WTC11 (cell line): ENCODE data around the gene CCDC89. TPM values are rescaled to one million over a fixed set of nuclear protein-coding genes. Genes with fewer than 3 reads are reported as not detected.

Source experiments
- ATAC-seq: fragments of 200-7000 bp; cut with Tn5 transposase; 2 replicates; pipeline ENCODE4 v1.10.0; 2021; ENCODE audit warnings: mild to moderate bottlenecking, moderate library complexity
- CTCF ChIA-PET: fragments of 300-600 bp; sonication (Branson Sonifier 250); formaldehyde crosslinking; loops from one replicate; lab custom pipeline; 2021; ENCODE audit warnings: antibody characterized with exemption; lab: Charles Lee
- POLR2A ChIA-PET: fragments of 350-600 bp; sonication (Branson Sonifier 250); formaldehyde crosslinking; loops from one replicate; lab custom pipeline; 2021; ENCODE audit warnings: antibody characterized with exemption; lab: Charles Lee
- DNase-seq: peaks from one replicate; pipeline ENCODE4 v3.0.0; 2021; ENCODE audit warnings: low spot score
- H3K27ac Mint-ChIP-seq: 2 replicates; pipeline ENCODE4 v1.8.0; 2021; ENCODE audit warnings: mixed read lengths
- H3K27me3 Mint-ChIP-seq: 2 replicates; pipeline ENCODE4 v1.8.0; 2021; ENCODE audit warnings: low read depth, mild to moderate bottlenecking, moderate library complexity, mixed read lengths
- H3K36me3 Mint-ChIP-seq: 2 replicates; pipeline ENCODE4 v1.8.0; 2021; ENCODE audit warnings: mixed read lengths
- H3K4me1 Mint-ChIP-seq: 2 replicates; pipeline ENCODE4 v1.8.0; 2022; ENCODE audit warnings: mixed read lengths
- H3K4me3 Mint-ChIP-seq: 2 replicates; pipeline ENCODE4 v1.8.0; 2021; ENCODE audit warnings: mild to moderate bottlenecking, moderate library complexity, mixed read lengths
- H3K9me3 Mint-ChIP-seq: 2 replicates; pipeline ENCODE4 v1.8.0; 2021; ENCODE audit warnings: mixed read lengths
- ARID4B ChIP-seq: sonication (generic); formaldehyde crosslinking; IDR thresholded peaks from 2 replicates; pipeline ENCODE4 v1.8.0; 2023; ENCODE audit warnings: missing genetic modification reagents, mild to moderate bottlenecking, borderline replicate concordance
- ATF2 ChIP-seq: sonication (generic); formaldehyde crosslinking; IDR thresholded peaks from 2 replicates; pipeline ENCODE4 v1.8.1; 2022; ENCODE audit warnings: low read depth, missing genetic modification reagents, borderline replicate concordance
- CBFB ChIP-seq: sonication (generic); formaldehyde crosslinking; IDR thresholded peaks from 2 replicates; pipeline ENCODE4 v1.8.1; 2022; ENCODE audit warnings: mild to moderate bottlenecking, low read depth, missing genetic modification reagents
- CDX4 ChIP-seq: fragments of 250-450 bp; sonication (Bioruptor Pico); IDR thresholded peaks from 2 replicates; pipeline ENCODE4 v1.9.0; 2021; ENCODE audit warnings: moderate library complexity, mild to moderate bottlenecking, inconsistent platforms, borderline replicate concordance
- E2F1 ChIP-seq: sonication (generic); formaldehyde crosslinking; IDR thresholded peaks from 2 replicates; pipeline ENCODE4 v1.8.0; 2022; ENCODE audit warnings: mild to moderate bottlenecking, missing genetic modification reagents
- ELF4 ChIP-seq: sonication (generic); formaldehyde crosslinking; IDR thresholded peaks from 2 replicates; pipeline ENCODE4 v1.8.1; 2022; ENCODE audit warnings: low read depth, mild to moderate bottlenecking, moderate library complexity, missing genetic modification reagents
- ESRRA ChIP-seq: sonication (generic); formaldehyde crosslinking; IDR thresholded peaks from 2 replicates; pipeline ENCODE4 v1.8.1; 2022; ENCODE audit warnings: mild to moderate bottlenecking, missing genetic modification reagents, borderline replicate concordance
- FOXJ3 ChIP-seq: sonication (generic); formaldehyde crosslinking; IDR thresholded peaks from 2 replicates; pipeline ENCODE4 v1.9.0; 2021; ENCODE audit warnings: missing genetic modification reagents, mild to moderate bottlenecking, borderline replicate concordance
- GRHL2 ChIP-seq: fragments of 250-450 bp; sonication (Bioruptor Pico); IDR thresholded peaks from 2 replicates; pipeline ENCODE4 v1.8.0; 2022; ENCODE audit warnings: mild to moderate bottlenecking, moderate library complexity; ENCODE audit not compliant: insufficient replicate concordance, severe bottlenecking
- IRF2 ChIP-seq: sonication (generic); formaldehyde crosslinking; IDR thresholded peaks from 2 replicates; pipeline ENCODE4 v1.8.0; 2022; ENCODE audit warnings: low read depth, missing genetic modification reagents, borderline replicate concordance
- NFATC4 ChIP-seq: fragments of 250-450 bp; sonication (Bioruptor Pico); IDR thresholded peaks from 2 replicates; pipeline ENCODE4 v1.9.0; 2021; ENCODE audit warnings: mild to moderate bottlenecking
- SOX15 ChIP-seq: fragments of 250-450 bp; sonication (Bioruptor Pico); IDR thresholded peaks from 2 replicates; pipeline ENCODE4 v1.9.0; 2021; ENCODE audit warnings: mild to moderate bottlenecking
- USF1 ChIP-seq: sonication (generic); formaldehyde crosslinking; IDR thresholded peaks from 2 replicates; pipeline ENCODE4 v1.8.0; 2022; ENCODE audit warnings: mild to moderate bottlenecking, missing genetic modification reagents
- USF2 ChIP-seq: sonication (generic); formaldehyde crosslinking; IDR thresholded peaks from 2 replicates; pipeline ENCODE4 v1.8.1; 2023; ENCODE audit warnings: mild to moderate bottlenecking, missing genetic modification reagents, moderate library complexity
- ZNF121 ChIP-seq: sonication (generic); formaldehyde crosslinking; IDR thresholded peaks from 2 replicates; pipeline ENCODE4 v1.8.0; 2023; ENCODE audit warnings: missing genetic modification reagents
- ZNF138 ChIP-seq: sonication (generic); formaldehyde crosslinking; conservative IDR thresholded peaks from 2 replicates; pipeline ENCODE4 v1.8.1; 2022; ENCODE audit warnings: mild to moderate bottlenecking, moderate library complexity, missing genetic modification reagents
- ZNF396 ChIP-seq: fragments of 250-450 bp; sonication (Bioruptor Pico); IDR thresholded peaks from 2 replicates; pipeline ENCODE4 v1.8.0; 2021; ENCODE audit warnings: mild to moderate bottlenecking, moderate library complexity, borderline replicate concordance
- ZSCAN18 ChIP-seq: fragments of 250-450 bp; sonication (Bioruptor Pico); IDR thresholded peaks from 2 replicates; pipeline ENCODE4 v2.1.2; 2022; ENCODE audit warnings: mild to moderate bottlenecking, moderate library complexity
- total RNA-seq: library from RNA; stranded (reverse); gene quantifications from 3 replicates; pipeline ENCODE4 v1.2.3, GENCODE V29; 2021

CCDC89 gene
- total RNA-seq, 1 experiment from 2014 or later = not detected

GRCh38 chr11:85699957-85700741 is 14.2 kb upstream of the CCDC89 start (continued):
- no peak for TF ChIP-seq ARID4B
- no peak for TF ChIP-seq USF2 (CRISPR knock-in tag)

- H3K27ac Mint-ChIP-seq = no peak overlapping the region
- H3K36me3 Mint-ChIP-seq = no peaks in the 10 kb centered on the region
- no peak overlapping the region for H3K4me3 Mint-ChIP-seq
- ATAC-seq = no peak
- no peaks in the 10 kb centered on the region for H3K9me3 Mint-ChIP-seq
- TF ChIP-seq FOXJ3 (CRISPR knock-in tag) = no peak
- no peaks in the 10 kb centered on the region for H3K27me3 Mint-ChIP-seq
- CTCF ChIA-PET = interaction anchor here (1.1 kb wide), 1 partner anchor 156 kb away, joined by 3 read pairs; no protein-coding TSS in a partner anchor
- no peak for DNase-seq
- H3K4me1 Mint-ChIP-seq = peaks cover 13% of the 10 kb centered on the region
- POLR2A ChIA-PET = interaction anchor here (0.5 kb wide), 1 partner anchor 1430 kb away, joined by 4 read pairs; no protein-coding TSS in a partner anchor
Observed at GRCh38 chr11:85698195-85698594, 12.2 kb upstream of the CCDC89 start.

GRCh38 chr11:85697747-85698146 is 11.8 kb upstream of the CCDC89 start:
- ChIA-PET POLR2A (interaction anchor here (0.5 kb wide), 1 partner anchor 1429 kb away, joined by 4 read pairs; no protein-coding TSS in a partner anchor), CTCF (no interaction called here)
- Mint-ChIP-seq H3K9me3 (no peaks in the 10 kb centered on the region), H3K27me3 (no peaks in the 10 kb centered on the region), H3K4me3 (no peak overlapping the region), H3K27ac (no peak overlapping the region), H3K4me1 (peaks cover 13% of the 10 kb centered on the region), H3K36me3 (no peaks in the 10 kb centered on the region)
- DNase-seq (no peak), ATAC-seq (no peak)
- TF ChIP-seq ZSCAN18 (CRISPR knock-in tag) (no peak), ZNF138 (CRISPR knock-in tag) (no peak), CBFB (CRISPR knock-in tag) (no peak), ELF4 (no peak), ATF2 (no peak), NFATC4 (CRISPR knock-in tag) (no peak), ESRRA (CRISPR knock-in tag) (no peak)

- ChIA-PET CTCF (interaction anchor here (1.0 to 1.4 kb wide), 5 partner anchors 10 to 131 kb away, joined by 3 to 4 read pairs (median 3); partner anchors contain the start of gene CCDC89), POLR2A (no interaction called here)
- Mint-ChIP-seq H3K4me3 (no peak overlapping the region), H3K36me3 (no peaks in the 10 kb centered on the region), H3K27ac (no peak overlapping the region), H3K4me1 (peaks cover 17% of the 10 kb centered on the region), H3K27me3 (no peaks in the 10 kb centered on the region), H3K9me3 (no peaks in the 10 kb centered on the region)
- DNase-seq = no peak
- TF ChIP-seq E2F1 (CRISPR knock-in tag) = no peak
- no peak for TF ChIP-seq USF1 (CRISPR knock-in tag)
- no peak for TF ChIP-seq ZNF121 (CRISPR knock-in tag)
- TF ChIP-seq GRHL2 (CRISPR knock-in tag) = no peak
- no peak for TF ChIP-seq IRF2 (CRISPR knock-in tag)
- no peak for TF ChIP-seq ZNF396 (CRISPR knock-in tag)
- TF ChIP-seq CDX4 (CRISPR knock-in tag) = no peak
- no peak for TF ChIP-seq SOX15 (CRISPR knock-in tag)
- ATAC-seq = no peak
Observed at GRCh38 chr11:85695546-85695945, 9.6 kb upstream of the CCDC89 start.
